D721Med (cell line): Measurements from ENCODE around the gene CNTNAP5.

ENCODE experiments used
- DNase-seq: peaks from one replicate; pipeline ENCODE4 v3.0.0; 2011; ENCODE audit warnings: low spot score; ENCODE audit not compliant: insufficient read length
- FAIRE-seq: peaks from 2 replicates; lab custom pipeline; 2011; peaks lifted over from hg19 to GRCh38; lab: Jason Lieb, UNC
- CTCF ChIP-seq: IDR thresholded peaks from 2 replicates; pipeline ENCODE4 v1.5.1; 2012; ENCODE audit warnings: mild to moderate bottlenecking, control low read depth; ENCODE audit not compliant: insufficient read depth; ENCODE audit errors: missing control alignments

The CNTNAP5 gene

DNA sequence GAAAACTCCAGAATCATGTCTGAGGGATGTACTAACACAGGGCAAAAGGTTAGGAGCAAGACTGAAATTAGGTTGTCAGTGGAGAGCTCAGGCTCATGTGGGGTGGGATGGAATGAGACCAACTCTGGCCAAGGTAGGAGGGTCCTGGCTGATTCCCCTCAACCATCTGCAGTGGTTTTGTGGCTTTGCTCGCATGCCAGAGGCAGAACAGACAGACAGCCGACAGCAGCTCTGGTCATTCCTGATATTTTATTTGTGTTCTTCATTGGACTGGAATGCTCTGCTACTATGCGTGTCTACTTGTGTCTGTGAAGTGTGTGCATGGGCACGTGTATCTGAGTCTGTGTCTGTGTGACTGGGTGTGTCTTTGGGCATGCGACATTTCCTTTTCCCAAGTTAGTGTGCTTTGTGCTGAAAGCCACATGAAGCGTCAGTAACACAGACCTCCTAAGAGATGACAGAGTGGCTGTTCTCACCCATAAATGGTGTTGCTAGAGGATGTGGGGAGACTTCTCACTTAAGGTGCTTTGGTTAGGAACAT, 239.5 kb downstream of the CNTNAP5 start:
- no peak for FAIRE-seq
- no peak for DNase-seq
- TF ChIP-seq CTCF, result no peak

DNA sequence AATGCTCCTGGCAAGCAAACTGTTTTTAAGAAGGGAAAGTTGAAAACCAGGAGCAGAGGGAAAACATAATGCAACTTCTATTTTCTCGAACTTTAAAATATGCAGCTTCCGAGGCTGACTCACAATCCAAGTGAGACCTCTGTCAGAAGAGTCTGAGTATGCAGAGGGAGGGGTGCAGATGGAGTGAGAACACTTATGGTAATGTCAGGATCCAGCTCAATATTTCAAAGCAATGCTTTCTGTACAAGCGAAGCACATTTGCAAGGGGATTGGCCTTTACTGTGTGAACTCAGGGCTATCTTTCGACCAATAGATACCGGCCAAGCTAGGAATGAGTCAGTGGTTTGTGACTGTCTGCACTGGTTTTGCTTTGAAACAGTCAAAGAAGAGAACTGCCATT, 242.7 kb downstream of the CNTNAP5 start:
- no peak for FAIRE-seq
- DNase-seq, result no peak

GRCh38 chr2:124269348-124269747, 244.3 kb downstream of the CNTNAP5 start:
- FAIRE-seq (no peak), DNase-seq (no peak)
- no peak for TF ChIP-seq CTCF

More for the DNA sequence above, 242.7 kb downstream of the CNTNAP5 start:
- no peak for TF ChIP-seq CTCF

- TF ChIP-seq CTCF, result no peak
- DNase-seq (no peak), FAIRE-seq (no peak)
Observed at GRCh38 chr2:124272261-124272841, 247.3 kb downstream of the CNTNAP5 start.

- no peak for TF ChIP-seq CTCF
- FAIRE-seq (no peak), DNase-seq (no peak)
Observed at GRCh38 chr2:124281541-124281940, 256.5 kb downstream of the CNTNAP5 start.

- TF ChIP-seq CTCF, result no peak
- no peak for DNase-seq
- FAIRE-seq, result no peak
Observed at GRCh38 chr2:124283096-124283495, 258.0 kb downstream of the CNTNAP5 start.

GRCh38 chr2:124286089-124286783, 261.1 kb downstream of the CNTNAP5 start:
- TF ChIP-seq CTCF, result no peak
- no peak for DNase-seq
- FAIRE-seq, result no peak
